GM12878 (cell line): ENCODE measurements around the gene DDX24. TPM values are rescaled to one million over a fixed set of nuclear protein-coding genes. Genes with fewer than 3 reads are reported as not detected.

Experiments used
- ATAC-seq: fragments of 200-7000 bp; cut with Tn5 transposase; 3 replicates; pipeline ENCODE4 v1.9.1; 2020; ENCODE audit warnings: mild to moderate bottlenecking, moderate library complexity
- BruUV-seq: library from RNA; stranded (reverse); fragments of 400-500 nt; replicated peaks from 2 replicates; lab custom pipeline; 2021; lab: Mats Ljungman, UMichigan
- CTCF ChIA-PET: fragments of 300-600 bp; sonication (Branson Sonifier 250); formaldehyde crosslinking; extraction: SDS; loops from one replicate; lab custom pipeline; 2021; ENCODE audit warnings: inconsistent platforms; lab: Yijun Ruan, JAX
- POLR2A ChIA-PET: fragments of 350-600 bp; formaldehyde crosslinking; extraction: SDS; loops from one replicate; lab custom pipeline; 2021; ENCODE audit warnings: inconsistent platforms; lab: Charles Lee
- RAD21 ChIA-PET: fragments of 300-600 bp; sonication (Branson Sonifier 250); formaldehyde crosslinking; loops from one replicate; lab custom pipeline; 2023; ENCODE audit warnings: antibody characterized with exemption; ENCODE audit not compliant: unreplicated experiment; lab: Charles Lee
- SMC1A ChIA-PET: fragments of 300-600 bp; sonication (Branson Sonifier 250); formaldehyde crosslinking; loops from one replicate; lab custom pipeline; 2023; ENCODE audit not compliant: unreplicated experiment, uncharacterized antibody; lab: Charles Lee
- DNase-seq: peaks from one replicate; pipeline ENCODE4 v3.0.0-alpha.2; 2011; ENCODE audit warnings: low read depth, low spot score
- FAIRE-seq: peaks from 3 replicates; lab custom pipeline; 2011; peaks lifted over from hg19 to GRCh38; lab: Jason Lieb, UNC
- H2AFZ ChIP-seq: 2 replicates; pipeline ENCODE4 v1.6.0; 2011; ENCODE audit warnings: low read depth, low read length, control low read depth; ENCODE audit not compliant: control insufficient read depth
- H3K27ac ChIP-seq: 2 replicates; pipeline ENCODE4 v1.5.1; 2011; ENCODE audit warnings: control low read depth; ENCODE audit not compliant: control insufficient read depth, insufficient read depth
- H3K27me3 ChIP-seq, 2 experiments: replicated peaks in 1 of 2; 2 replicates each; pipeline versions ENCODE4 v1.6.0 to v1.6.1; 2011; ENCODE audit warnings: low read length in 1 of 2; ENCODE audit not compliant: control insufficient read depth in 2 of 2, insufficient read depth in 2 of 2
- H3K36me3 ChIP-seq, 2 experiments: 2 replicates each; pipeline ENCODE4 v1.5.1; 2011; ENCODE audit warnings: low read length in 1 of 2; ENCODE audit not compliant: control insufficient read depth in 2 of 2, insufficient read depth in 2 of 2
- H3K4me1 ChIP-seq: 2 replicates; pipeline ENCODE4 v1.6.1; 2011; ENCODE audit warnings: mild to moderate bottlenecking, low read length, moderate library complexity, mixed read lengths; ENCODE audit not compliant: control insufficient read depth, insufficient read depth
- H3K4me2 ChIP-seq: 2 replicates; pipeline ENCODE4 v1.6.0; 2011; ENCODE audit warnings: control low read depth; ENCODE audit not compliant: control insufficient read depth, insufficient read depth
- H3K4me3 ChIP-seq: fragments of 200-600 bp; sonication (generic); 2 replicates; pipeline ENCODE4 v1.5.1; 2016
- H3K79me2 ChIP-seq: 2 replicates; pipeline ENCODE4 v1.6.0; 2011; ENCODE audit warnings: low read length; ENCODE audit not compliant: control insufficient read depth, insufficient read depth
- H3K9ac ChIP-seq: 2 replicates; pipeline ENCODE4 v1.8.0; 2011; ENCODE audit warnings: low read length, control low read depth, mixed read lengths; ENCODE audit not compliant: control insufficient read depth, insufficient read depth
- H3K9me3 ChIP-seq: replicated peaks from 3 replicates; pipeline ENCODE4 v1.5.1; 2011; ENCODE audit warnings: mild to moderate bottlenecking, low read length; ENCODE audit not compliant: control insufficient read depth, insufficient read depth
- H4K20me1 ChIP-seq: 2 replicates; pipeline ENCODE4 v1.6.0; 2011; ENCODE audit not compliant: control insufficient read depth, insufficient read depth
- ASH2L ChIP-seq: fragments of 300-600, 200-600 bp; sonication (generic); IDR thresholded peaks from 2 replicates; pipeline ENCODE4 v1.6.1; 2017; ENCODE audit warnings: low read depth, mild to moderate bottlenecking, borderline replicate concordance
- CHD1 ChIP-seq: IDR thresholded peaks from 2 replicates; pipeline ENCODE4 v1.6.1; 2012; ENCODE audit warnings: low read depth, low read length, improper control_type of control experiment
- FOXK2 ChIP-seq: fragments of 450-650 bp; IDR thresholded peaks from 2 replicates; pipeline ENCODE4 v1.6.1; 2017; ENCODE audit warnings: mild to moderate bottlenecking, moderate library complexity
- MYC ChIP-seq: IDR thresholded peaks from 2 replicates; pipeline ENCODE4 v1.6.1; 2011; ENCODE audit warnings: mild to moderate bottlenecking, low read length, moderate library complexity, inconsistent platforms; ENCODE audit not compliant: insufficient read depth, insufficient replicate concordance, insufficient read length, severe bottlenecking
- PAX8 ChIP-seq: fragments of 450-650 bp; IDR thresholded peaks from 2 replicates; pipeline ENCODE4 v1.6.1; 2017; ENCODE audit warnings: mild to moderate bottlenecking, moderate library complexity
- RFX5 ChIP-seq: IDR thresholded peaks from 2 replicates; pipeline ENCODE4 v1.6.1; 2011; ENCODE audit warnings: low read depth, low read length, improper control_type of control experiment
- SIN3A ChIP-seq: IDR thresholded peaks from 2 replicates; pipeline ENCODE4 v1.6.1; 2012; ENCODE audit warnings: low read depth, low read length, improper control_type of control experiment
- SP1 ChIP-seq: IDR thresholded peaks from one replicate; pipeline ENCODE4 v1.6.1; 2011; ENCODE audit warnings: low read depth, low read length
- STAT1 ChIP-seq: fragments of 450-650 bp; conservative IDR thresholded peaks from 2 replicates; pipeline ENCODE4 v1.6.1; 2014; ENCODE audit warnings: antibody characterized with exemption, mild to moderate bottlenecking
- WGBS: methylation state at CpG from one replicate; pipeline ENCODE4 v1.1.6; 2016; ENCODE audit warnings: low lambda C conversion rate; ENCODE audit not compliant: insufficient replicate concordance, insufficient coverage; ENCODE audit errors: missing lambda C conversion rate; 5-methylcytosine and 5-hydroxymethylcytosine counted together
- in situ Hi-C: fragments of 300-500 bp; cut with MboI; formaldehyde crosslinking; loops from 9 replicates; pipeline ENCODE4 v1.14.3; 2018; ENCODE audit warnings: mixed read lengths
- intact Hi-C: fragments of 100-400 bp; cut with micrococcal nuclease; formaldehyde crosslinking; loops from one replicate; pipeline ENCODE4 v1.14.2; 2022; ENCODE audit not compliant: unreplicated experiment
- polyA plus RNA-seq, 11 experiments: library from polyadenylated mRNA; depleted of rRNA in 4 of 11; unstranded in 6 of 11; stranded (reverse) in 5 of 11; fragments of >200 nt; fragmentation: Nextera tagmentation in 4 of 11; fragmentation: Illumina TruSeq in 1 of 11; extraction: Ambion mirVana in 4 of 11; extraction: Trizol in 1 of 11; gene quantifications; 1 replicate in 1 of 11; 2 replicates in 10 of 11; pipeline versions ENCODE4 v1.2.1 to v1.2.3, GENCODE V29; 2011 to 2016; ENCODE audit warnings: inconsistent platforms in 2 of 11, missing spikeins in 2 of 11, low read depth in 1 of 11
- total RNA-seq, 4 experiments: library from RNA; depleted of rRNA in 3 of 4; stranded (reverse); fragments of >200 nt in 3 of 4; fragmentation: Illumina TruSeq in 1 of 4; extraction: Trizol in 1 of 4; gene quantifications; 2 replicates each; pipeline versions ENCODE4 v1.2.1 to v1.2.3, GENCODE V29; 2013 to 2021
- TF ChIP-seq, protein P1 (sequence below): IDR thresholded peaks from 2 replicates; pipeline ENCODE4 v1.6.1; 2011; ENCODE audit warnings: mild to moderate bottlenecking, low read depth, low read length, moderate library complexity; ENCODE audit not compliant: insufficient replicate concordance
- TF ChIP-seq, protein P2 (sequence below): fragments of 450-650 bp; IDR thresholded peaks from 2 replicates; pipeline ENCODE4 v1.6.1; 2016; ENCODE audit warnings: mild to moderate bottlenecking
- TF ChIP-seq, protein P3 (sequence below), 3 experiments: IDR thresholded peaks in 2 of 3; conservative IDR thresholded peaks in 1 of 3; 2 replicates each; pipeline ENCODE4 v1.5.1; 2011; ENCODE audit warnings: low read depth in 3 of 3, low read length in 3 of 3, mild to moderate bottlenecking in 3 of 3, control low read depth in 2 of 3, moderate library complexity in 2 of 3, inconsistent platforms in 1 of 3, mixed read lengths in 1 of 3; ENCODE audit not compliant: control insufficient read depth in 2 of 3, insufficient read depth in 1 of 3; ENCODE audit errors: extremely low read depth in 1 of 3

DDX24 gene
- total and polyA plus RNA-seq, 10 of the 15 experiments (the other 5 are each of a cell fraction or from before 2014, with no cell fraction given) = 137 to 266 (median 184) TPM

DNA sequence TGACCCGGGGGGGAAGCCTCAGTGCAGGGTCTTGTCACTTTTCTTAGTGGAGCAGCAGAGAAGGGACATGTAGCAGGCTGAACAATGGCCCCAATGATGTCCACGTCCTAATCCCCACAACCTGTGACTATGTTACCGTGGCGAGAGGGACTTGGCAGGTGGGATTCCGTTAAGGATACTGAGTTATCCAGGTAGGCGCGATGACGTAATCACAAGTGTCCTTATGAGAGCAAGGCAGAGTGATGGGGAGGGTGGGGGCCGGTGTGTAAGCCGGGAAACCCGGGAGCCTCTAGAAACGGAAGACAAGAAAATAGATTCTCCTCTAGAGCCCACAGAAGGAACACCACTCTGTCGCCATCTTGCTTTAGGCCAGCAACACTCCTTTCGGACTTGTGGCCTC, 50.4 kb downstream of the DDX24 start:
- H3K4me1 ChIP-seq = no peaks in the 10 kb centered on the region
- no peak overlapping the region for H3K4me2 ChIP-seq
- TF ChIP-seq SIN3A = no peak
- TF ChIP-seq, protein P1, sequence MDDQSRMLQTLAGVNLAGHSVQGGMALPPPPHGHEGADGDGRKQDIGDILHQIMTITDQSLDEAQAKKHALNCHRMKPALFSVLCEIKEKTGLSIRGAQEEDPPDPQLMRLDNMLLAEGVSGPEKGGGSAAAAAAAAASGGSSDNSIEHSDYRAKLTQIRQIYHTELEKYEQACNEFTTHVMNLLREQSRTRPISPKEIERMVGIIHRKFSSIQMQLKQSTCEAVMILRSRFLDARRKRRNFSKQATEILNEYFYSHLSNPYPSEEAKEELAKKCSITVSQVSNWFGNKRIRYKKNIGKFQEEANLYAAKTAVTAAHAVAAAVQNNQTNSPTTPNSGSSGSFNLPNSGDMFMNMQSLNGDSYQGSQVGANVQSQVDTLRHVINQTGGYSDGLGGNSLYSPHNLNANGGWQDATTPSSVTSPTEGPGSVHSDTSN = no peak
- no peak for TF ChIP-seq STAT1
- TF ChIP-seq FOXK2 = no peak
- no peak for TF ChIP-seq ASH2L
- no peak for TF ChIP-seq SP1
- TF ChIP-seq, protein P2, sequence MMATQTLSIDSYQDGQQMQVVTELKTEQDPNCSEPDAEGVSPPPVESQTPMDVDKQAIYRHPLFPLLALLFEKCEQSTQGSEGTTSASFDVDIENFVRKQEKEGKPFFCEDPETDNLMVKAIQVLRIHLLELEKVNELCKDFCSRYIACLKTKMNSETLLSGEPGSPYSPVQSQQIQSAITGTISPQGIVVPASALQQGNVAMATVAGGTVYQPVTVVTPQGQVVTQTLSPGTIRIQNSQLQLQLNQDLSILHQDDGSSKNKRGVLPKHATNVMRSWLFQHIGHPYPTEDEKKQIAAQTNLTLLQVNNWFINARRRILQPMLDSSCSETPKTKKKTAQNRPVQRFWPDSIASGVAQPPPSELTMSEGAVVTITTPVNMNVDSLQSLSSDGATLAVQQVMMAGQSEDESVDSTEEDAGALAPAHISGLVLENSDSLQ = no peak
- TF ChIP-seq, protein P3, sequence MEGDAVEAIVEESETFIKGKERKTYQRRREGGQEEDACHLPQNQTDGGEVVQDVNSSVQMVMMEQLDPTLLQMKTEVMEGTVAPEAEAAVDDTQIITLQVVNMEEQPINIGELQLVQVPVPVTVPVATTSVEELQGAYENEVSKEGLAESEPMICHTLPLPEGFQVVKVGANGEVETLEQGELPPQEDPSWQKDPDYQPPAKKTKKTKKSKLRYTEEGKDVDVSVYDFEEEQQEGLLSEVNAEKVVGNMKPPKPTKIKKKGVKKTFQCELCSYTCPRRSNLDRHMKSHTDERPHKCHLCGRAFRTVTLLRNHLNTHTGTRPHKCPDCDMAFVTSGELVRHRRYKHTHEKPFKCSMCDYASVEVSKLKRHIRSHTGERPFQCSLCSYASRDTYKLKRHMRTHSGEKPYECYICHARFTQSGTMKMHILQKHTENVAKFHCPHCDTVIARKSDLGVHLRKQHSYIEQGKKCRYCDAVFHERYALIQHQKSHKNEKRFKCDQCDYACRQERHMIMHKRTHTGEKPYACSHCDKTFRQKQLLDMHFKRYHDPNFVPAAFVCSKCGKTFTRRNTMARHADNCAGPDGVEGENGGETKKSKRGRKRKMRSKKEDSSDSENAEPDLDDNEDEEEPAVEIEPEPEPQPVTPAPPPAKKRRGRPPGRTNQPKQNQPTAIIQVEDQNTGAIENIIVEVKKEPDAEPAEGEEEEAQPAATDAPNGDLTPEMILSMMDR (IDR thresholded peaks at IDR 0.05 in 2 of 3, conservative IDR thresholded peaks at IDR 0.05 in 1 of 3; ENCODE audit: control insufficient read depth in 2 of 3, extremely low read depth in 1 of 3, insufficient read depth in 1 of 3, low read depth in 3 of 3, low read length in 3 of 3) = no peak
- no peak for TF ChIP-seq PAX8
- TF ChIP-seq MYC = no peak
- no peak for TF ChIP-seq CHD1
- no peak for TF ChIP-seq RFX5
- TF ChIP-seq, all 136 proteins: peak for 0
- H2AFZ ChIP-seq = no peak overlapping the region
- no peak overlapping the region for H3K4me3 ChIP-seq
- SMC1A ChIA-PET = no interaction called here
- 54% methylated on average over 14 of the region's 14 CpGs for WGBS
- no peak for DNase-seq
- H3K27me3 ChIP-seq = 0 out of 4 replicates have a peak, but pooled peaks cover 0 to 5% of the 10 kb centered on the region in 2 experiments
- H3K9ac ChIP-seq = no peak overlapping the region
- in situ Hi-C loops (no loop called here), intact Hi-C loops (no loop called here)
- no peak for FAIRE-seq
- H3K27ac ChIP-seq = no peak overlapping the region
- POLR2A ChIA-PET = no interaction called here
- no peaks in the 10 kb centered on the region for H3K9me3 ChIP-seq
- RAD21 ChIA-PET = no interaction called here
- no peaks in the 10 kb centered on the region for H3K36me3 ChIP-seq
- no peaks in the 10 kb centered on the region for H3K79me2 ChIP-seq
- BruUV-seq = no TSS peak
- CTCF ChIA-PET = interaction anchor here (1.0 kb wide), 1 partner anchor 32 kb away, joined by 3 read pairs; no protein-coding TSS in a partner anchor
- no peak for ATAC-seq
- no peaks in the 10 kb centered on the region for H4K20me1 ChIP-seq
